Breast epithelium (tissue), 3 donors: ENCODE data around the gene HSD17B8.

Experiments
- POLR2A ChIP-seq: fragments of 450-650 bp; IDR thresholded peaks from one replicate; pipeline ENCODE4 v1.6.1; 2016; ENCODE audit warnings: antibody characterized with exemption, mild to moderate bottlenecking, moderate library complexity
- POLR2AphosphoS5 ChIP-seq, 3 donors: sonication (generic); formaldehyde crosslinking; IDR thresholded peaks; one replicate each; pipeline ENCODE4 v1.6.1; 2017; ENCODE audit warnings: antibody characterized with exemption in 3 of 3
- TF ChIP-seq, protein P1 (sequence below), 3 donors: fragments of 450-650 bp; IDR thresholded peaks; one replicate each; pipeline ENCODE4 v1.5.1; 2016 to 2017; ENCODE audit warnings: antibody characterized with exemption in 3 of 3, mild to moderate bottlenecking in 3 of 3, moderate library complexity in 3 of 3

- TF ChIP-seq POLR2A, result peak; percentile 48
- TF ChIP-seq, protein P1, sequence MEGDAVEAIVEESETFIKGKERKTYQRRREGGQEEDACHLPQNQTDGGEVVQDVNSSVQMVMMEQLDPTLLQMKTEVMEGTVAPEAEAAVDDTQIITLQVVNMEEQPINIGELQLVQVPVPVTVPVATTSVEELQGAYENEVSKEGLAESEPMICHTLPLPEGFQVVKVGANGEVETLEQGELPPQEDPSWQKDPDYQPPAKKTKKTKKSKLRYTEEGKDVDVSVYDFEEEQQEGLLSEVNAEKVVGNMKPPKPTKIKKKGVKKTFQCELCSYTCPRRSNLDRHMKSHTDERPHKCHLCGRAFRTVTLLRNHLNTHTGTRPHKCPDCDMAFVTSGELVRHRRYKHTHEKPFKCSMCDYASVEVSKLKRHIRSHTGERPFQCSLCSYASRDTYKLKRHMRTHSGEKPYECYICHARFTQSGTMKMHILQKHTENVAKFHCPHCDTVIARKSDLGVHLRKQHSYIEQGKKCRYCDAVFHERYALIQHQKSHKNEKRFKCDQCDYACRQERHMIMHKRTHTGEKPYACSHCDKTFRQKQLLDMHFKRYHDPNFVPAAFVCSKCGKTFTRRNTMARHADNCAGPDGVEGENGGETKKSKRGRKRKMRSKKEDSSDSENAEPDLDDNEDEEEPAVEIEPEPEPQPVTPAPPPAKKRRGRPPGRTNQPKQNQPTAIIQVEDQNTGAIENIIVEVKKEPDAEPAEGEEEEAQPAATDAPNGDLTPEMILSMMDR (IDR thresholded peaks at IDR 0.05), result no peak
- TF ChIP-seq POLR2AphosphoS5 (IDR thresholded peaks at IDR 0.05), result peak; percentile 61 to 86 (median 79)
Observed at GRCh38 chr6:33200219-33201146, 4.0 kb upstream of the HSD17B8 start, which contains the start of the genes RXRB and SLC39A7.
